ENCODE results near the gene CCDC33. TPM values are rescaled to one million over a fixed set of nuclear protein-coding genes. Genes with fewer than 3 reads are reported as not detected.

Gene CCDC33
- total and polyA plus RNA-seq, 2 donors from 2014 or later, result 0.63 TPM; not detected in 1

- Histone ChIP-seq H3K9me3 (ENCODE audit: control insufficient read depth in 2 of 3, insufficient read depth in 1 of 3, low read length in 3 of 3) (no peaks in the 10 kb centered on the region), H3K9ac (ENCODE audit: low read length in 3 of 3) (no peak overlapping the region), H3K4me1 (ENCODE audit: control insufficient read depth in 2 of 3, insufficient read depth in 2 of 3, low read depth in 1 of 3, low read length in 3 of 3) (peaks cover 0 to 9% (median 6%) of the 10 kb centered on the region in 3 donors), H3K4me3 (ENCODE audit: low read length in 3 of 3) (no peak overlapping the region), H3K27me3 (ENCODE audit: control insufficient read depth, insufficient read depth, low read length) (no peaks in the 10 kb centered on the region), H3K27ac (ENCODE audit: low read depth in 2 of 2, low read length in 2 of 2) (no peak overlapping the region), H3K36me3 (ENCODE audit: control insufficient read depth in 2 of 3, insufficient read depth in 3 of 3, low read length in 3 of 3) (no peaks in the 10 kb centered on the region)
- intact Hi-C loops (cut with DNase I), result loop anchor here (10.0 kb wide), 1 partner anchor 256 kb away; no protein-coding TSS in a partner anchor
- TF ChIP-seq CTCF (IDR thresholded peaks at IDR 0.05; ENCODE audit: borderline replicate concordance, extremely low read depth, insufficient read depth), result no peak
- FAIRE-seq (no peak), DNase-seq (peak in 4 of 5 donors; percentile 87 to 92 (median 88))
Observed at GRCh38 chr15:74378848-74379247, 142.7 kb downstream of the CCDC33 start.

GRCh38 chr15:74380361-74381189 is 144.4 kb downstream of the CCDC33 start:
- DNase-seq (peak in 1 of 5 donors; percentile 45), FAIRE-seq (no peak)
- Histone ChIP-seq H3K4me1 (ENCODE audit: control insufficient read depth in 2 of 3, insufficient read depth in 2 of 3, low read depth in 1 of 3, low read length in 3 of 3) (peaks cover 0 to 13% (median 6%) of the 10 kb centered on the region in 3 donors), H3K9ac (ENCODE audit: low read length in 3 of 3) (no peak overlapping the region), H3K27me3 (ENCODE audit: control insufficient read depth, insufficient read depth, low read length) (no peaks in the 10 kb centered on the region), H3K9me3 (ENCODE audit: control insufficient read depth in 2 of 3, insufficient read depth in 1 of 3, low read length in 3 of 3) (no peaks in the 10 kb centered on the region), H3K27ac (ENCODE audit: low read depth in 2 of 2, low read length in 2 of 2) (no peak overlapping the region), H3K36me3 (ENCODE audit: control insufficient read depth in 2 of 3, insufficient read depth in 3 of 3, low read length in 3 of 3) (no peaks in the 10 kb centered on the region), H3K4me3 (ENCODE audit: low read length in 3 of 3) (no peak overlapping the region)
- intact Hi-C loops (cut with DNase I), result loop anchor here (5.0 kb wide), 1 partner anchor 57 kb away; no protein-coding TSS in a partner anchor
- TF ChIP-seq CTCF (IDR thresholded peaks at IDR 0.05; ENCODE audit: borderline replicate concordance, extremely low read depth, insufficient read depth), result no peak

GRCh38 chr15:74381190-74381453 is 145.0 kb downstream of the CCDC33 start:
- H3K27ac ChIP-seq (ENCODE audit: low read depth in 2 of 2, low read length in 2 of 2), result no peak overlapping the region
- DNase-seq, result no peak

More at GRCh38 chr15:74381190-74381453, 145.0 kb downstream of the CCDC33 start:
- H3K27me3 ChIP-seq (ENCODE audit: control insufficient read depth, insufficient read depth, low read length), result no peaks in the 10 kb centered on the region
- no peak overlapping the region for H3K9ac ChIP-seq (ENCODE audit: low read length in 3 of 3)
- no peak overlapping the region for H3K4me3 ChIP-seq (ENCODE audit: low read length in 3 of 3)
- H3K36me3 ChIP-seq (ENCODE audit: control insufficient read depth in 2 of 3, insufficient read depth in 3 of 3, low read length in 3 of 3), result no peaks in the 10 kb centered on the region
- intact Hi-C loops (cut with DNase I), result loop anchor here (5.0 kb wide), 1 partner anchor 56 kb away; no protein-coding TSS in a partner anchor
- no peak for TF ChIP-seq CTCF (IDR thresholded peaks at IDR 0.05; ENCODE audit: borderline replicate concordance, extremely low read depth, insufficient read depth)
- H3K4me1 ChIP-seq (ENCODE audit: control insufficient read depth in 2 of 3, insufficient read depth in 2 of 3, low read depth in 1 of 3, low read length in 3 of 3), result peaks cover 0 to 17% (median 9%) of the 10 kb centered on the region in 3 donors
- no peaks in the 10 kb centered on the region for H3K9me3 ChIP-seq (ENCODE audit: control insufficient read depth in 2 of 3, insufficient read depth in 1 of 3, low read length in 3 of 3)
- FAIRE-seq, result no peak
